Measurements from ENCODE around the gene ANAPC16. TPM values are rescaled to one million over a fixed set of nuclear protein-coding genes. Genes with fewer than 3 reads are reported as not detected.

ANAPC16 gene
- polyA plus RNA-seq, 1 donor from 2014 or later, result 209 TPM

- H3K9ac ChIP-seq (ENCODE audit: low read length), result no peak overlapping the region
- H2AFZ ChIP-seq (ENCODE audit: low read depth, low read length), result no peak overlapping the region
- H3F3A ChIP-seq (ENCODE audit: insufficient read depth, low read length, poor library complexity, severe bottlenecking), result peaks cover 8% of the 10 kb centered on the region
- no peaks in the 10 kb centered on the region for H3K36me3 ChIP-seq (ENCODE audit: insufficient read depth, low read length)
- H3K4me3 ChIP-seq (ENCODE audit: low read length), result no peak overlapping the region
- H3K9me3 ChIP-seq (ENCODE audit: low read length), result no peaks in the 10 kb centered on the region
- no peaks in the 10 kb centered on the region for H4K20me1 ChIP-seq (ENCODE audit: insufficient read depth)
- no peak overlapping the region for H3K4me2 ChIP-seq (ENCODE audit: low read length)
- no peaks in the 10 kb centered on the region for H3K27me3 ChIP-seq (ENCODE audit: insufficient read depth, low read depth, low read length)
- TF ChIP-seq TAF1 (IDR thresholded peaks at IDR 0.05; ENCODE audit: low read depth) (no peak), MXI1 (conservative IDR thresholded peaks at IDR 0.05; ENCODE audit: poor library complexity, severe bottlenecking) (no peak), EZH2 (IDR thresholded peaks at IDR 0.05; ENCODE audit: borderline replicate concordance, insufficient read depth, low read length, poor library complexity, severe bottlenecking) (no peak), SMC3 (conservative IDR thresholded peaks at IDR 0.05; ENCODE audit: poor library complexity) (no peak), POLR2AphosphoS5 (IDR thresholded peaks at IDR 0.05) (no peak), RAD21 (conservative IDR thresholded peaks at IDR 0.05) (no peak), EP300 (conservative IDR thresholded peaks at IDR 0.05; ENCODE audit: poor library complexity, severe bottlenecking) (no peak), CTCF (IDR thresholded peaks at IDR 0.05; ENCODE audit: poor library complexity, severe bottlenecking) (no peak)
- TF ChIP-seq, protein P1, sequence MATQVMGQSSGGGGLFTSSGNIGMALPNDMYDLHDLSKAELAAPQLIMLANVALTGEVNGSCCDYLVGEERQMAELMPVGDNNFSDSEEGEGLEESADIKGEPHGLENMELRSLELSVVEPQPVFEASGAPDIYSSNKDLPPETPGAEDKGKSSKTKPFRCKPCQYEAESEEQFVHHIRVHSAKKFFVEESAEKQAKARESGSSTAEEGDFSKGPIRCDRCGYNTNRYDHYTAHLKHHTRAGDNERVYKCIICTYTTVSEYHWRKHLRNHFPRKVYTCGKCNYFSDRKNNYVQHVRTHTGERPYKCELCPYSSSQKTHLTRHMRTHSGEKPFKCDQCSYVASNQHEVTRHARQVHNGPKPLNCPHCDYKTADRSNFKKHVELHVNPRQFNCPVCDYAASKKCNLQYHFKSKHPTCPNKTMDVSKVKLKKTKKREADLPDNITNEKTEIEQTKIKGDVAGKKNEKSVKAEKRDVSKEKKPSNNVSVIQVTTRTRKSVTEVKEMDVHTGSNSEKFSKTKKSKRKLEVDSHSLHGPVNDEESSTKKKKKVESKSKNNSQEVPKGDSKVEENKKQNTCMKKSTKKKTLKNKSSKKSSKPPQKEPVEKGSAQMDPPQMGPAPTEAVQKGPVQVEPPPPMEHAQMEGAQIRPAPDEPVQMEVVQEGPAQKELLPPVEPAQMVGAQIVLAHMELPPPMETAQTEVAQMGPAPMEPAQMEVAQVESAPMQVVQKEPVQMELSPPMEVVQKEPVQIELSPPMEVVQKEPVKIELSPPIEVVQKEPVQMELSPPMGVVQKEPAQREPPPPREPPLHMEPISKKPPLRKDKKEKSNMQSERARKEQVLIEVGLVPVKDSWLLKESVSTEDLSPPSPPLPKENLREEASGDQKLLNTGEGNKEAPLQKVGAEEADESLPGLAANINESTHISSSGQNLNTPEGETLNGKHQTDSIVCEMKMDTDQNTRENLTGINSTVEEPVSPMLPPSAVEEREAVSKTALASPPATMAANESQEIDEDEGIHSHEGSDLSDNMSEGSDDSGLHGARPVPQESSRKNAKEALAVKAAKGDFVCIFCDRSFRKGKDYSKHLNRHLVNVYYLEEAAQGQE (IDR thresholded peaks at IDR 0.05; ENCODE audit: borderline replicate concordance), result no peak
- H3K79me2 ChIP-seq (replicated peaks; ENCODE audit: insufficient read depth, low read length), result peaks cover 16% of the 10 kb centered on the region
- H3K27ac ChIP-seq (ENCODE audit: low read length), result no peak overlapping the region
- no peaks in the 10 kb centered on the region for H3K9me2 ChIP-seq (ENCODE audit: insufficient read depth, low read length)
Observed at GRCh38 chr10:72270607-72271281, 54.9 kb downstream of the ANAPC16 start.

DNA sequence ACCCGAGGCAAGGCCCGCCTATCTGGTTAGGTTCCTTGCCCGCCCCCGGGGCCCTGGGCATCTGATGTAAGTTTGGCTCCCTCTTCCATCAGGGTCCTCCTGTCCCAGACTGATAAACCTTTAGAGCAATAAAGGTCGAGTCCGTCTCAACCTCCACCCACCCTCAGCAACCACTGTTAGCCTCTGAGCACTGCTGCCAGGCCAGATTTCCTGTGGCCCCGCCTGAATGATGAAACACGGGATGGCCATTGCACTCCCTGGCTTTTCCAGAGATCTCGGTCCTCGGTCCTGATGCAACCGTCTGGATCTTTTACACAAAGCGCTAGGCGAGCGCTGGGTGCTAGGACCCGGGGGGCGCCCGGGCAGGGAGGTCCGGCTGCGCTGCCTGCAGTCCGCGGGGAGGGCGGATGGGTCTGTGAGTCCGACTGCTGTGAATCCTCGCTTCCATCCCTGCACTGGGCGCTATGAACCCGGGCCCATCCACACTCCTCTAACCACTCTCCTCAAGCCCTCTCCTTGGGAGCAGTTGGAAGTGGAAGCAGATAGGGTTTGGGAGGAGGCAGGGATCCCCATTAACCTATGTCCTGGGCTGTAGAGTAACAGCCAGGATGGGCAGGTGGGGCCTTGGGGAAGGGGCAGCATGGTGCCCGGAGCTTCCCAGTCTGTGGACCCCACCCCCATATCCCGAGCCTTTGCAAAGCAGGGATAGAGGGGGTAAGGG lies 57.0 kb downstream of the ANAPC16 start:
- Histone ChIP-seq H3K79me2 (replicated peaks; ENCODE audit: insufficient read depth, low read length) (peaks cover 20% of the 10 kb centered on the region), H3K9me3 (ENCODE audit: low read length) (no peaks in the 10 kb centered on the region), H3K9ac (ENCODE audit: low read length) (peak overlapping the region; percentile 85), H4K20me1 (ENCODE audit: insufficient read depth) (no peaks in the 10 kb centered on the region), H3K9me2 (ENCODE audit: insufficient read depth, low read length) (no peaks in the 10 kb centered on the region), H3K27ac (ENCODE audit: low read length) (peak overlapping the region; percentile 94), H3K4me3 (ENCODE audit: low read length) (peak overlapping the region; percentile 99), H3F3A (ENCODE audit: insufficient read depth, low read length, poor library complexity, severe bottlenecking) (peaks cover 8% of the 10 kb centered on the region), H3K27me3 (ENCODE audit: insufficient read depth, low read depth, low read length) (no peaks in the 10 kb centered on the region), H2AFZ (ENCODE audit: low read depth, low read length) (peak overlapping the region; percentile 80), H3K4me2 (ENCODE audit: low read length) (peak overlapping the region; percentile 52), H3K36me3 (ENCODE audit: insufficient read depth, low read length) (no peaks in the 10 kb centered on the region)
- TF ChIP-seq EP300 (conservative IDR thresholded peaks at IDR 0.05; ENCODE audit: poor library complexity, severe bottlenecking) (no peak), EZH2 (IDR thresholded peaks at IDR 0.05; ENCODE audit: borderline replicate concordance, insufficient read depth, low read length, poor library complexity, severe bottlenecking) (no peak), TAF1 (IDR thresholded peaks at IDR 0.05; ENCODE audit: low read depth) (no peak), CTCF (IDR thresholded peaks at IDR 0.05; ENCODE audit: poor library complexity, severe bottlenecking) (no peak), MXI1 (conservative IDR thresholded peaks at IDR 0.05; ENCODE audit: poor library complexity, severe bottlenecking) (peak; percentile 5), RAD21 (conservative IDR thresholded peaks at IDR 0.05) (peak; percentile 25), SMC3 (conservative IDR thresholded peaks at IDR 0.05; ENCODE audit: poor library complexity) (peak; percentile 42), POLR2AphosphoS5 (IDR thresholded peaks at IDR 0.05) (peak; percentile 74)
- TF ChIP-seq, protein P1 (IDR thresholded peaks at IDR 0.05; ENCODE audit: borderline replicate concordance), result peak; percentile 76
